Measurements from ENCODE around the gene SCN5A.

DNA sequence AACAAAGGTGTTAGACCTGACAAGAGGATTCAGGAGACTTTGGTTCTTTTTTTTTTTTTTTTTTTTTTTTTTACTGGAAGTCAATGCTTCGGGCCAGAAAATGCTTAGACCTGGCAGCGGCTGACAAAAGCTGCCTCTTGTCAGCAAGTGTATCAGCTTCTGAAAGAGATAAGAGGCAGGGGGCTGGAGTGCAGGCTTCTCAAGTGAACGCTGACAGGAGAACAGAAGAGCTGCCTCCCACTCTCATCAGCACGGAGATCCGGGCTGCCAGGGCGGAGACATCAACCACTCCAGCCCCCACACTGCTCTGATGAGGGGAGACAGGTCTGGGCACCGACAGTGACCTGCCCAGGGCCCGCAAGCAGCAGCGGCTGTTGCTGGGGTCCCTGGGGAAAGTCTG is 9.4 kb upstream of the SCN5A start:
- TF ChIP-seq, protein P1, sequence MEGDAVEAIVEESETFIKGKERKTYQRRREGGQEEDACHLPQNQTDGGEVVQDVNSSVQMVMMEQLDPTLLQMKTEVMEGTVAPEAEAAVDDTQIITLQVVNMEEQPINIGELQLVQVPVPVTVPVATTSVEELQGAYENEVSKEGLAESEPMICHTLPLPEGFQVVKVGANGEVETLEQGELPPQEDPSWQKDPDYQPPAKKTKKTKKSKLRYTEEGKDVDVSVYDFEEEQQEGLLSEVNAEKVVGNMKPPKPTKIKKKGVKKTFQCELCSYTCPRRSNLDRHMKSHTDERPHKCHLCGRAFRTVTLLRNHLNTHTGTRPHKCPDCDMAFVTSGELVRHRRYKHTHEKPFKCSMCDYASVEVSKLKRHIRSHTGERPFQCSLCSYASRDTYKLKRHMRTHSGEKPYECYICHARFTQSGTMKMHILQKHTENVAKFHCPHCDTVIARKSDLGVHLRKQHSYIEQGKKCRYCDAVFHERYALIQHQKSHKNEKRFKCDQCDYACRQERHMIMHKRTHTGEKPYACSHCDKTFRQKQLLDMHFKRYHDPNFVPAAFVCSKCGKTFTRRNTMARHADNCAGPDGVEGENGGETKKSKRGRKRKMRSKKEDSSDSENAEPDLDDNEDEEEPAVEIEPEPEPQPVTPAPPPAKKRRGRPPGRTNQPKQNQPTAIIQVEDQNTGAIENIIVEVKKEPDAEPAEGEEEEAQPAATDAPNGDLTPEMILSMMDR (IDR thresholded peaks at IDR 0.05), result no peak
- TF ChIP-seq POLR2A (IDR thresholded peaks at IDR 0.05), result no peak
